Skeletal muscle cell (primary cell): ENCODE results near the gene MTCL1.
A peak's percentile ranks its signal among the peaks of the same experiment; 100 is the strongest.

Experiments
- DNase-seq: peaks from one replicate; pipeline ENCODE4 v3.0.0-alpha.2; 2010; ENCODE audit warnings: low read depth
- H3K4me3 ChIP-seq: 2 replicates; pipeline ENCODE4 v1.5.1; 2011; ENCODE audit warnings: low read depth, mild to moderate bottlenecking, control low read depth, low read length, moderate library complexity

MTCL1 gene

GRCh38 chr18:8785855-8786482, 80.6 kb downstream of the MTCL1 start:
- DNase-seq = no peak
- no peak overlapping the region for H3K4me3 ChIP-seq

GRCh38 chr18:8786483-8787370, 81.4 kb downstream of the MTCL1 start:
- no peak overlapping the region for H3K4me3 ChIP-seq
- DNase-seq = no peak

GRCh38 chr18:8787371-8787670, 82.0 kb downstream of the MTCL1 start:
- no peak for DNase-seq

GRCh38 chr18:8787794-8788193, 82.4 kb downstream of the MTCL1 start:
- DNase-seq = no peak

More at GRCh38 chr18:8787371-8787670, 82.0 kb downstream of the MTCL1 start:
- no peak overlapping the region for H3K4me3 ChIP-seq

GRCh38 chr18:8788503-8789429, 83.4 kb downstream of the MTCL1 start:
- no peak overlapping the region for H3K4me3 ChIP-seq
- DNase-seq = no peak

More at GRCh38 chr18:8787794-8788193, 82.4 kb downstream of the MTCL1 start:
- no peak overlapping the region for H3K4me3 ChIP-seq

GRCh38 chr18:8791171-8791651, 85.9 kb downstream of the MTCL1 start:
- H3K4me3 ChIP-seq = no peak overlapping the region
- no peak for DNase-seq

GRCh38 chr18:8792688-8793316, 87.4 kb downstream of the MTCL1 start:
- H3K4me3 ChIP-seq = no peak overlapping the region
- DNase-seq = no peak

GRCh38 chr18:8793445-8794155, 88.2 kb downstream of the MTCL1 start:
- no peak overlapping the region for H3K4me3 ChIP-seq
- no peak for DNase-seq

GRCh38 chr18:8794156-8794933, 89.0 kb downstream of the MTCL1 start:
- peak; percentile 70 for DNase-seq
- no peak overlapping the region for H3K4me3 ChIP-seq

GRCh38 chr18:8794934-8795280, 89.6 kb downstream of the MTCL1 start:
- no peak for DNase-seq
- no peak overlapping the region for H3K4me3 ChIP-seq

GRCh38 chr18:8795586-8796325, 90.4 kb downstream of the MTCL1 start:
- H3K4me3 ChIP-seq = no peak overlapping the region

GRCh38 chr18:8797206-8797605, 91.8 kb downstream of the MTCL1 start:
- no peak for DNase-seq
- H3K4me3 ChIP-seq = no peak overlapping the region

More at GRCh38 chr18:8795586-8796325, 90.4 kb downstream of the MTCL1 start:
- DNase-seq = no peak

GRCh38 chr18:8799001-8799400, 93.6 kb downstream of the MTCL1 start:
- no peak overlapping the region for H3K4me3 ChIP-seq
- DNase-seq = no peak

- no peak overlapping the region for H3K4me3 ChIP-seq
- DNase-seq = peak; percentile 80
These were observed 94.5 kb downstream of the MTCL1 start for GRCh38 chr18:8799596-8800441.

GRCh38 chr18:8800445-8800844, 95.1 kb downstream of the MTCL1 start:
- H3K4me3 ChIP-seq = no peak overlapping the region
- peak; percentile 97 for DNase-seq

GRCh38 chr18:8800876-8801262, 95.5 kb downstream of the MTCL1 start:
- H3K4me3 ChIP-seq = no peak overlapping the region
- DNase-seq = no peak
